ENCODE results near the gene SH3RF3.

DNA sequence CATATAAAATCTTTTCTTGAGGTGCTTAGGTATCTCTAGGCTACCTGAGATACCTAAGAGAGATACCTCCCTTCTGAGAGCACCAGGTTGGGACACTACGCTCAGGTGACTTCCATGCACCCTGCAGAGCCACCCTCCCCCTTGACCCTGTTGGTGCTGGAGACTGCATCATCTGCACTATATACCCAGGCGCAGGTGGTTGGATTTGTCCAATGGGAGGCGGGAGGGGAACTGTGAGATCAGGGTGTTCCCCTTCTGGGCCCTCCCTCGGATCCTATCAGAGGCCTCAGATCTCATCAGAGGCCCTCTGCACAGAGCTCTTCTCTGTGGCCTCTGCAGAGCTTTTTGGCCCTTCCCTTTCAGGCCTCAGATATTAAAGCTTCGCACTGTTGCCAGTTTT, 158.4 kb downstream of the SH3RF3 start:
- TF ChIP-seq, protein P1, sequence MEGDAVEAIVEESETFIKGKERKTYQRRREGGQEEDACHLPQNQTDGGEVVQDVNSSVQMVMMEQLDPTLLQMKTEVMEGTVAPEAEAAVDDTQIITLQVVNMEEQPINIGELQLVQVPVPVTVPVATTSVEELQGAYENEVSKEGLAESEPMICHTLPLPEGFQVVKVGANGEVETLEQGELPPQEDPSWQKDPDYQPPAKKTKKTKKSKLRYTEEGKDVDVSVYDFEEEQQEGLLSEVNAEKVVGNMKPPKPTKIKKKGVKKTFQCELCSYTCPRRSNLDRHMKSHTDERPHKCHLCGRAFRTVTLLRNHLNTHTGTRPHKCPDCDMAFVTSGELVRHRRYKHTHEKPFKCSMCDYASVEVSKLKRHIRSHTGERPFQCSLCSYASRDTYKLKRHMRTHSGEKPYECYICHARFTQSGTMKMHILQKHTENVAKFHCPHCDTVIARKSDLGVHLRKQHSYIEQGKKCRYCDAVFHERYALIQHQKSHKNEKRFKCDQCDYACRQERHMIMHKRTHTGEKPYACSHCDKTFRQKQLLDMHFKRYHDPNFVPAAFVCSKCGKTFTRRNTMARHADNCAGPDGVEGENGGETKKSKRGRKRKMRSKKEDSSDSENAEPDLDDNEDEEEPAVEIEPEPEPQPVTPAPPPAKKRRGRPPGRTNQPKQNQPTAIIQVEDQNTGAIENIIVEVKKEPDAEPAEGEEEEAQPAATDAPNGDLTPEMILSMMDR (IDR thresholded peaks at IDR 0.05 in 2 of 3, conservative IDR thresholded peaks at IDR 0.05 in 1 of 3; ENCODE audit: control insufficient read depth in 2 of 3, extremely low read depth in 1 of 3, insufficient read depth in 1 of 3, low read depth in 3 of 3, low read length in 3 of 3), result no peak
- TF ChIP-seq, protein P2, sequence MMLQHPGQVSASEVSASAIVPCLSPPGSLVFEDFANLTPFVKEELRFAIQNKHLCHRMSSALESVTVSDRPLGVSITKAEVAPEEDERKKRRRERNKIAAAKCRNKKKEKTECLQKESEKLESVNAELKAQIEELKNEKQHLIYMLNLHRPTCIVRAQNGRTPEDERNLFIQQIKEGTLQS (IDR thresholded peaks at IDR 0.05; ENCODE audit: borderline replicate concordance, extremely low read depth, low read depth, low read length), result no peak
- TF ChIP-seq BMI1 (IDR thresholded peaks at IDR 0.05; ENCODE audit: borderline replicate concordance) (no peak), EZH2 (IDR thresholded peaks at IDR 0.05; ENCODE audit: borderline replicate concordance, control insufficient read depth, low read depth, low read length) (no peak), ATF7 (IDR thresholded peaks at IDR 0.05; ENCODE audit: low read depth) (no peak), SMC3 (IDR thresholded peaks at IDR 0.05; ENCODE audit: borderline replicate concordance, low read length) (no peak)

All from GM12878 (cell line).